Fibroblast of skin of back (primary cell): ENCODE data around the gene SH3PXD2A.

Experiments
- DNase-seq: peaks from one replicate; pipeline ENCODE4 v3.0.0-alpha.2; 2013

SH3PXD2A gene

GRCh38 chr10:103660364-103661197, 194.8 kb downstream of the SH3PXD2A start:
- peak; percentile 71 for DNase-seq

- DNase-seq, result peak; percentile 94
Measured at GRCh38 chr10:103659674-103660363, 195.6 kb downstream of the SH3PXD2A start.

GRCh38 chr10:103658049-103658577, 197.3 kb downstream of the SH3PXD2A start:
- no peak for DNase-seq

GRCh38 chr10:103657061-103657591, 198.2 kb downstream of the SH3PXD2A start:
- no peak for DNase-seq

GRCh38 chr10:103654925-103655324, 200.5 kb downstream of the SH3PXD2A start:
- no peak for DNase-seq

GRCh38 chr10:103653581-103654037, 201.8 kb downstream of the SH3PXD2A start:
- DNase-seq, result no peak

- no peak for DNase-seq
Measured at GRCh38 chr10:103652599-103653281, 202.6 kb downstream of the SH3PXD2A start.

GRCh38 chr10:103651783-103652476, 203.4 kb downstream of the SH3PXD2A start:
- DNase-seq, result no peak

GRCh38 chr10:103651333-103651732, 204.0 kb downstream of the SH3PXD2A start:
- no peak for DNase-seq

- no peak for DNase-seq
Measured at GRCh38 chr10:103649654-103650423, 205.5 kb downstream of the SH3PXD2A start.

GRCh38 chr10:103648636-103649532, 206.5 kb downstream of the SH3PXD2A start:
- peak; percentile 82 for DNase-seq

GRCh38 chr10:103648251-103648635, 207.1 kb downstream of the SH3PXD2A start:
- no peak for DNase-seq

- DNase-seq, result no peak
Measured at GRCh38 chr10:103646304-103646703, 209.1 kb downstream of the SH3PXD2A start.

- DNase-seq, result peak; percentile 90
Measured at GRCh38 chr10:103645141-103646054, 210.0 kb downstream of the SH3PXD2A start.

GRCh38 chr10:103643381-103643780, 212.0 kb downstream of the SH3PXD2A start:
- DNase-seq, result no peak

- DNase-seq, result no peak
Measured at GRCh38 chr10:103641326-103641725, 214.1 kb downstream of the SH3PXD2A start.

GRCh38 chr10:103640436-103641181, 214.8 kb downstream of the SH3PXD2A start:
- peak; percentile 80 for DNase-seq

GRCh38 chr10:103638948-103639347, 216.4 kb downstream of the SH3PXD2A start:
- DNase-seq, result peak; percentile 40
